Panc1 (cell line): ENCODE data around the gene NLRC5. TPM values are rescaled to one million over a fixed set of nuclear protein-coding genes. Genes with fewer than 3 reads are reported as not detected.

Experiments used
- ATAC-seq: fragments of 200-7000 bp; cut with Tn5 transposase; 2 replicates; pipeline ENCODE4 v1.9.1; 2020; ENCODE audit warnings: mild to moderate bottlenecking, moderate library complexity
- BruUV-seq: library from RNA; stranded (reverse); fragments of 400-500 nt; replicated peaks from 2 replicates; lab custom pipeline; 2021; lab: Mats Ljungman, UMichigan
- CTCF ChIA-PET: fragments of 300-600 bp; sonication (Branson Sonifier 250); formaldehyde crosslinking; loops from one replicate; lab custom pipeline; 2022; ENCODE audit warnings: antibody characterized with exemption; lab: Charles Lee
- POLR2A ChIA-PET: fragments of 300-600 bp; sonication (Branson Sonifier 250); formaldehyde crosslinking; loops from one replicate; lab custom pipeline; 2022; ENCODE audit warnings: antibody characterized with exemption; lab: Charles Lee
- DNase-seq: peaks from one replicate; pipeline ENCODE4 v3.0.0-alpha.2; 2010; ENCODE audit warnings: low read depth, low spot score
- H3K27ac ChIP-seq: 2 replicates; pipeline ENCODE4 v1.5.1; 2011; ENCODE audit warnings: mild to moderate bottlenecking, low read length, inconsistent platforms
- H3K27me3 ChIP-seq: fragments of 200-500 bp; sonication (Bioruptor generic); 2 replicates; pipeline ENCODE4 v1.6.0; 2014; ENCODE audit warnings: low read length, inconsistent platforms; ENCODE audit not compliant: control insufficient read depth, insufficient read depth
- H3K36me3 ChIP-seq: fragments of 200-500 bp; sonication (Bioruptor generic); 2 replicates; pipeline ENCODE4 v1.5.1; 2014; ENCODE audit warnings: inconsistent platforms, mild to moderate bottlenecking, low read length, moderate library complexity; ENCODE audit not compliant: control insufficient read depth, insufficient read depth
- H3K4me1 ChIP-seq: 2 replicates; pipeline ENCODE4 v1.5.1; 2011; ENCODE audit warnings: inconsistent platforms, mild to moderate bottlenecking, low read length, moderate library complexity; ENCODE audit not compliant: control insufficient read depth, insufficient read depth
- H3K4me3 ChIP-seq, 2 experiments: 2 replicates each; pipeline ENCODE4 v1.5.1; 2011 to 2012; ENCODE audit warnings: low read depth in 2 of 2, low read length in 2 of 2, mild to moderate bottlenecking in 2 of 2, inconsistent platforms in 1 of 2, moderate library complexity in 1 of 2
- H3K9me3 ChIP-seq: fragments of 200-500 bp; sonication (Bioruptor generic); 2 replicates; pipeline ENCODE4 v1.5.1; 2014; ENCODE audit warnings: low read depth, mild to moderate bottlenecking, inconsistent platforms, low read length, moderate library complexity; ENCODE audit not compliant: control insufficient read depth, insufficient read depth
- POLR2AphosphoS5 ChIP-seq: IDR thresholded peaks from 2 replicates; pipeline ENCODE4 v1.6.1; 2012; ENCODE audit warnings: mild to moderate bottlenecking, low read depth, low read length, moderate library complexity
- SIN3A ChIP-seq: IDR thresholded peaks from 2 replicates; pipeline ENCODE4 v1.6.1; 2012; ENCODE audit warnings: low read depth, mild to moderate bottlenecking, low read length, moderate library complexity, borderline replicate concordance; ENCODE audit not compliant: insufficient read depth
- TCF7L2 ChIP-seq: IDR thresholded peaks from 2 replicates; pipeline ENCODE4 v1.6.1; 2011; ENCODE audit warnings: mild to moderate bottlenecking, low read depth, low read length, inconsistent platforms
- in situ Hi-C: cut with HindIII; loops from 2 replicates; pipeline ENCODE4 v1.10.0; 2016; ENCODE audit warnings: low sequenced_read_pairs, low pct_unique_long_range_greater_than_20kb
- intact Hi-C: fragments of 100-400 bp; cut with micrococcal nuclease; formaldehyde crosslinking; loops from one replicate; pipeline ENCODE4 v1.10.0; 2022; ENCODE audit not compliant: unreplicated experiment
- total RNA-seq: library from RNA; stranded (reverse); gene quantifications from one replicate; pipeline ENCODE4 v1.2.1, GENCODE V29; 2021; ENCODE audit not compliant: unreplicated experiment
- TF ChIP-seq, protein P1 (sequence below): fragments of 450-650 bp; IDR thresholded peaks from 2 replicates; pipeline ENCODE4 v1.5.1; 2017; ENCODE audit warnings: mild to moderate bottlenecking
- TF ChIP-seq, protein P2 (sequence below), 2 experiments: IDR thresholded peaks; 2 replicates each; pipeline ENCODE4 v1.6.1; 2011 to 2012; ENCODE audit warnings: low read depth in 2 of 2, control low read depth in 1 of 2, low read length in 1 of 2, mild to moderate bottlenecking in 1 of 2, moderate library complexity in 1 of 2; ENCODE audit not compliant: insufficient read depth in 1 of 2

The NLRC5 gene
- total RNA-seq, 1 experiment from 2014 or later: 8.8 TPM

DNA sequence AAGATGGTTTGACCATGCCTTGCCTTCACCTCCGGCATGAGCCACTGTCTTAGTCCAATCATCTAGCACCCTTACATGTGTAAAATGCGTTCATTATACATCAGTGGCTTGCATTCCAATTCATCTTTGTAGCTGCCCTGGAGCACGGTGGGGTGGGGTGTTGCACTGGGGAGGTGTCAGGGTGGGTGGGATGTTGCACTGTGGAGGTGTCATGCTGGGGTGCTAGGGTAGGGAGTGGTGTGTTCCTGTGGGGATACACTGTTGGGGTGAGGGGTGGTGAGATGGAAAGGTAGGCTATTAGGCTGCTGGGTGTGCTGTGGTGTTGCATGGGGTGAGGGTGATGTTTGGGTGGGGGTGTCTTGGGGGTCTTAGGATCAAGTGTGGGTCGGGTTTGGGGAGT, 47.0 kb downstream of the NLRC5 start:
- Histone ChIP-seq H3K27me3 (no peaks in the 10 kb centered on the region), H3K27ac (no peak overlapping the region), H3K4me1 (no peaks in the 10 kb centered on the region), H3K4me3 (no peak overlapping the region), H3K9me3 (no peaks in the 10 kb centered on the region), H3K36me3 (no peaks in the 10 kb centered on the region)
- in situ Hi-C loops: no loop called here
- DNase-seq (no peak), ATAC-seq (no peak)
- BruUV-seq: no TSS peak
- TF ChIP-seq, protein P1, sequence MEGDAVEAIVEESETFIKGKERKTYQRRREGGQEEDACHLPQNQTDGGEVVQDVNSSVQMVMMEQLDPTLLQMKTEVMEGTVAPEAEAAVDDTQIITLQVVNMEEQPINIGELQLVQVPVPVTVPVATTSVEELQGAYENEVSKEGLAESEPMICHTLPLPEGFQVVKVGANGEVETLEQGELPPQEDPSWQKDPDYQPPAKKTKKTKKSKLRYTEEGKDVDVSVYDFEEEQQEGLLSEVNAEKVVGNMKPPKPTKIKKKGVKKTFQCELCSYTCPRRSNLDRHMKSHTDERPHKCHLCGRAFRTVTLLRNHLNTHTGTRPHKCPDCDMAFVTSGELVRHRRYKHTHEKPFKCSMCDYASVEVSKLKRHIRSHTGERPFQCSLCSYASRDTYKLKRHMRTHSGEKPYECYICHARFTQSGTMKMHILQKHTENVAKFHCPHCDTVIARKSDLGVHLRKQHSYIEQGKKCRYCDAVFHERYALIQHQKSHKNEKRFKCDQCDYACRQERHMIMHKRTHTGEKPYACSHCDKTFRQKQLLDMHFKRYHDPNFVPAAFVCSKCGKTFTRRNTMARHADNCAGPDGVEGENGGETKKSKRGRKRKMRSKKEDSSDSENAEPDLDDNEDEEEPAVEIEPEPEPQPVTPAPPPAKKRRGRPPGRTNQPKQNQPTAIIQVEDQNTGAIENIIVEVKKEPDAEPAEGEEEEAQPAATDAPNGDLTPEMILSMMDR: no peak
- TF ChIP-seq TCF7L2: no peak
- no peak for TF ChIP-seq POLR2AphosphoS5
- TF ChIP-seq SIN3A: no peak
- TF ChIP-seq, protein P2, sequence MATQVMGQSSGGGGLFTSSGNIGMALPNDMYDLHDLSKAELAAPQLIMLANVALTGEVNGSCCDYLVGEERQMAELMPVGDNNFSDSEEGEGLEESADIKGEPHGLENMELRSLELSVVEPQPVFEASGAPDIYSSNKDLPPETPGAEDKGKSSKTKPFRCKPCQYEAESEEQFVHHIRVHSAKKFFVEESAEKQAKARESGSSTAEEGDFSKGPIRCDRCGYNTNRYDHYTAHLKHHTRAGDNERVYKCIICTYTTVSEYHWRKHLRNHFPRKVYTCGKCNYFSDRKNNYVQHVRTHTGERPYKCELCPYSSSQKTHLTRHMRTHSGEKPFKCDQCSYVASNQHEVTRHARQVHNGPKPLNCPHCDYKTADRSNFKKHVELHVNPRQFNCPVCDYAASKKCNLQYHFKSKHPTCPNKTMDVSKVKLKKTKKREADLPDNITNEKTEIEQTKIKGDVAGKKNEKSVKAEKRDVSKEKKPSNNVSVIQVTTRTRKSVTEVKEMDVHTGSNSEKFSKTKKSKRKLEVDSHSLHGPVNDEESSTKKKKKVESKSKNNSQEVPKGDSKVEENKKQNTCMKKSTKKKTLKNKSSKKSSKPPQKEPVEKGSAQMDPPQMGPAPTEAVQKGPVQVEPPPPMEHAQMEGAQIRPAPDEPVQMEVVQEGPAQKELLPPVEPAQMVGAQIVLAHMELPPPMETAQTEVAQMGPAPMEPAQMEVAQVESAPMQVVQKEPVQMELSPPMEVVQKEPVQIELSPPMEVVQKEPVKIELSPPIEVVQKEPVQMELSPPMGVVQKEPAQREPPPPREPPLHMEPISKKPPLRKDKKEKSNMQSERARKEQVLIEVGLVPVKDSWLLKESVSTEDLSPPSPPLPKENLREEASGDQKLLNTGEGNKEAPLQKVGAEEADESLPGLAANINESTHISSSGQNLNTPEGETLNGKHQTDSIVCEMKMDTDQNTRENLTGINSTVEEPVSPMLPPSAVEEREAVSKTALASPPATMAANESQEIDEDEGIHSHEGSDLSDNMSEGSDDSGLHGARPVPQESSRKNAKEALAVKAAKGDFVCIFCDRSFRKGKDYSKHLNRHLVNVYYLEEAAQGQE (IDR thresholded peaks at IDR 0.05; ENCODE audit: insufficient read depth in 1 of 2, low read depth in 2 of 2, low read length in 1 of 2): no peak
- ChIA-PET POLR2A (no interaction called here), CTCF (no interaction called here)
- intact Hi-C loops: no loop called here

- intact Hi-C loops (no loop called here), in situ Hi-C loops (no loop called here)
- no TSS peak for BruUV-seq
- no peak for DNase-seq
- POLR2A ChIA-PET: no interaction called here
- H3K4me1 ChIP-seq: no peaks in the 10 kb centered on the region
- CTCF ChIA-PET: no interaction called here
- no peak overlapping the region for H3K4me3 ChIP-seq
- TF ChIP-seq POLR2AphosphoS5 (no peak), TCF7L2 (no peak)
- TF ChIP-seq, protein P2 (IDR thresholded peaks at IDR 0.05; ENCODE audit: insufficient read depth in 1 of 2, low read depth in 2 of 2, low read length in 1 of 2): no peak
- no peaks in the 10 kb centered on the region for H3K36me3 ChIP-seq
- H3K27ac ChIP-seq: no peak overlapping the region
- no peak for ATAC-seq
- no peaks in the 10 kb centered on the region for H3K27me3 ChIP-seq
- H3K9me3 ChIP-seq: no peaks in the 10 kb centered on the region
Observed at GRCh38 chr16:57036945-57037344, 47.6 kb downstream of the NLRC5 start.
